ENCODE results near the gene R3HDM2.
A peak's percentile ranks its signal among the peaks of the same experiment; 100 is the strongest.

The R3HDM2 gene

GRCh38 chr12:57465747-57466505, 35.1 kb upstream of the R3HDM2 start:
- DNase-seq, result no peak

- no peak for DNase-seq
These were observed 34.3 kb upstream of the R3HDM2 start for GRCh38 chr12:57465030-57465746.

- DNase-seq, result no peak
These were observed 33.7 kb upstream of the R3HDM2 start for GRCh38 chr12:57464569-57464968.

DNA sequence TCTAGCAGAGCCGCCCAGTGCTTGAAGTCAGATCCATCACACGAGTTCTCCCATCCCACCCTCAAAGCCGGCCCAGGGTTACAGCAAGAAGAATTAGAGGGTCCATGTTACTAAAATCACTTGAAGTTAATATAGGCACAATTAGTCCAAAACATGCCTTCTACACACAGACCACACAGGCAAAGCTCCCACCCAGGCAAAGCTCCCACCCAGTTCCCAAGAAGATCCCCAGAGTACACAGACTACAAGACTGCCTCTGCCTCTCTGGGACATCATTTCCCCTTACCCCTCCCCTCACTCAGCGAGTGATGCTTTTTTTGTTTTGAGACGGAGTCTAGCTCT, 32.0 kb upstream of the R3HDM2 start:
- no peak for DNase-seq

- peak; percentile 91 for DNase-seq
These were observed 31.5 kb upstream of the R3HDM2 start for GRCh38 chr12:57462251-57462911.

DNA sequence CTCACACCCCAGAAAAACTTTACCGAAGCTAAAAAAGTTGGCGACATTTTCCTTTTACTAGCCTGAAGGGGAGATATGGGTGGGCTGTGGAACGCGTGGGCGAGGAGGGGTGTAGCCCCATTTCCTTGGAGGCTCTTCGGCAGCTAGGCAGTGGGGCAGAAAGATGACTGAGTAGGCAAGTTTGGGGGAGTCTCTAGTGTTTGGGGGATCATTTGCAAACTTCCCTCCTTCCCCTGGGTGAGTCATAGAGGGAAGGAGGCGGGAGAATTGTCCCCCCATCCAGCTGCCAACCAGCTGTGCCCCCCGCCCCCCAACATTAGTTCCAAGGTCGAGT, 31.0 kb upstream of the R3HDM2 start:
- no peak for DNase-seq

DNA sequence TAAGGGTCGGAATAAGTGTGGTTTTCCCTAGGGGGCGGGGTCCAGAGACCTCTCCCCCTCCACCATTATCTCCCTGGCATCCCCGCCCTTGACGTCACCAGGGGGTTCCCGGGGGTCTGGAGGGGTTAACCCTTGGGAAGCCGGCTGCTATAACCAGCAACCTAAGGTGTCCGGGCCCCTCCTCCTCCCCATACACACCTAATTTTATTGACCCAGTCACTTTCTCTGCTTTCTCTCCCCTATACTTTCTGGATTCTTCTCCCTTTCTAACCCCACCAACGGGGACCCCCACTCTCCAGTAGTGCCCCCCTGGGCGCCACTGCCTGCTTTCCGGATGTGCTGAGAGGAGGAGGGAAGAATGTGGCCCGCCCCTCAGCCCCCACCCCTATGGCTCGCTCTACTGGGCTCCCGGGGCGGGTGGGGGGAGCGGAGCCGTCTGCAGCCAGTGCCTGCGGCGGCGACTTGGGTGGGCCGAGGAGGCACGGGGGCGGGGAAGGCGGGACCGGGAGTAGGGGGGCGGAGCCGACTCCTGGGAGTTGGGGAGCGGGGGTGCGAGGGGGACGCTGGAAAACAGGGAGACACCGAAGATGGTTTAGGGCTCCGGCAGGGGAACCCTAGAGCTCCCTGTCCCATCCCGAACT, 30.6 kb upstream of the R3HDM2 start:
- DNase-seq, result no peak

GRCh38 chr12:57460841-57461275, 30.0 kb upstream of the R3HDM2 start:
- no peak for DNase-seq

DNA sequence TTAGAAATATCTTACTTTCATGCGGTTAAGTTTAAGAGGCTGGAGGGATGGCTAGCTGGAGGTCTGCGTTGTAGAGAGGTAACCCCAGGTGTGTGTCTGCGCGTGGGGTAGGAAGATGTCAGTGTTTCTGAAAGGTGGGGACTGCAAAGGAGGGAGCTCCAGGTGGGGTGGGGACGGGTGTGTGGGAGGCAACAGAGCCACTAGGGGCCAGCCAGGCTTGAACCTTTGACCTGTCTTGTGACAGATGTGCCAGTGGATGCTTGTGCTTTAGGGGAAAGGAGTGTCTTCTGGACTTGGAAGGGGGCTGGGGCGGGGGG, 29.6 kb upstream of the R3HDM2 start:
- no peak for DNase-seq

GRCh38 chr12:57459750-57460467, 29.1 kb upstream of the R3HDM2 start, which contains the start of gene GLI1:
Gene GLI1, plus strand, starts transcription at chr12:57459785. Its CDS starts 3,907 bp downstream, at chr12:57463692.
- DNase-seq, result no peak

- DNase-seq, result peak; percentile 93
These were observed 28.4 kb upstream of the R3HDM2 start for GRCh38 chr12:57459055-57459749.

DNA sequence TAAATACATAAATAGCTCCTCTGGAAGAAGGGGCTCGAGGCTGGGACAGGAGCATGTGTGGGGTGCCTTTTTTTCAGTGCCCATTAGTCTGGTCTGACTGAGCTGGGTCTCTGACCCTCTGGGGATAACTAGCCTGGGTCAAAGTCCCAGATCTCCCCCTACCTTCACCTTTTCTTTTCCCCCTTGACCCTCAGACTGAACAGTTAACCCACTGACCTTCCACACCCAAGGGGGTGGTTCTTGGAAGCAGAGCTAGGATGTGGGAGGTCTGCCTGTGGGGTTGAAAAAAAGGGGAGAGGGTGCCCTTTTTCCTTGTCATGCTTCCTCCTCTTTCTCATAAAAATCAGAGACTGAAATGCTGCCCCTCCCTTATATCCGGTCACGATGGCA, 27.8 kb upstream of the R3HDM2 start:
- no peak for DNase-seq

DNA sequence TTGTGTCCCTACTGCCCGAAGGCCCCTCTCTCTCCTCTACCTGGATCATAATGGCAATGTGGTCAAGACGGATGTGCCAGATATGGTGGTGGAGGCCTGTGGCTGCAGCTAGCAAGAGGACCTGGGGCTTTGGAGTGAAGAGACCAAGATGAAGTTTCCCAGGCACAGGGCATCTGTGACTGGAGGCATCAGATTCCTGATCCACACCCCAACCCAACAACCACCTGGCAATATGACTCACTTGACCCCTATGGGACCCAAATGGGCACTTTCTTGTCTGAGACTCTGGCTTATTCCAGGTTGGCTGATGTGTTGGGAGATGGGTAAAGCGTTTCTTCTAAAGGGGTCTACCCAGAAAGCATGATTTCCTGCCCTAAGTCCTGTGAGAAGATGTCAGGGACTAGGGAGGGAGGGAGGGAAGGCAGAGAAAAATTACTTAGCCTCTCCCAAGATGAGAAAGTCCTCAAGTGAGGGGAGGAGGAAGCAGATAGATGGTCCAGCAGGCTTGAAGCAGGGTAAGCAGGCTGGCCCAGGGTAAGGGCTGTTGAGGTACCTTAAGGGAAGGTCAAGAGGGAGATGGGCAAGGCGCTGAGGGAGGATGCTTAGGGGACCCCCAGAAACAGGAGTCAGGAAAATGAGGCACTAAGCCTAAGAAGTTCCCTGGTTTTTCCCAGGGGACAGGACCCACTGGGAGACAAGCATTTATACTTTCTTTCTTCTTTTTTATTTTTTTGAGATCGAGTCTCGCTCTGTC, 26.1 kb upstream of the R3HDM2 start:
- DNase-seq, result no peak

DNA sequence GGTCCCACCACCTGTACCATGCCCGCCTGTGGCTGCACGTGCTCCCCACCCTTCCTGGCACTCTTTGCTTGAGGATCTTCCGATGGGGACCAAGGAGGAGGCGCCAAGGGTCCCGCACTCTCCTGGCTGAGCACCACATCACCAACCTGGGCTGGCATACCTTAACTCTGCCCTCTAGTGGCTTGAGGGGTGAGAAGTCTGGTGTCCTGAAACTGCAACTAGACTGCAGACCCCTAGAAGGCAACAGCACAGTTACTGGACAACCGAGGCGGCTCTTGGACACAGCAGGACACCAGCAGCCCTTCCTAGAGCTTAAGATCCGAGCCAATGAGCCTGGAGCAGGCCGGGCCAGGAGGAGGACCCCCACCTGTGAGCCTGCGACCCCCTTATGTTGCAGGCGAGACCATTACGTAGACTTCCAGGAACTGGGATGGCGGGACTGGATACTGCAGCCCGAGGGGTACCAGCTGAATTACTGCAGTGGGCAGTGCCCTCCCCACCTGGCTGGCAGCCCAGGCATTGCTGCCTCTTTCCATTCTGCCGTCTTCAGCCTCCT, 25.4 kb upstream of the R3HDM2 start:
- peak; percentile 60 for DNase-seq

DNA sequence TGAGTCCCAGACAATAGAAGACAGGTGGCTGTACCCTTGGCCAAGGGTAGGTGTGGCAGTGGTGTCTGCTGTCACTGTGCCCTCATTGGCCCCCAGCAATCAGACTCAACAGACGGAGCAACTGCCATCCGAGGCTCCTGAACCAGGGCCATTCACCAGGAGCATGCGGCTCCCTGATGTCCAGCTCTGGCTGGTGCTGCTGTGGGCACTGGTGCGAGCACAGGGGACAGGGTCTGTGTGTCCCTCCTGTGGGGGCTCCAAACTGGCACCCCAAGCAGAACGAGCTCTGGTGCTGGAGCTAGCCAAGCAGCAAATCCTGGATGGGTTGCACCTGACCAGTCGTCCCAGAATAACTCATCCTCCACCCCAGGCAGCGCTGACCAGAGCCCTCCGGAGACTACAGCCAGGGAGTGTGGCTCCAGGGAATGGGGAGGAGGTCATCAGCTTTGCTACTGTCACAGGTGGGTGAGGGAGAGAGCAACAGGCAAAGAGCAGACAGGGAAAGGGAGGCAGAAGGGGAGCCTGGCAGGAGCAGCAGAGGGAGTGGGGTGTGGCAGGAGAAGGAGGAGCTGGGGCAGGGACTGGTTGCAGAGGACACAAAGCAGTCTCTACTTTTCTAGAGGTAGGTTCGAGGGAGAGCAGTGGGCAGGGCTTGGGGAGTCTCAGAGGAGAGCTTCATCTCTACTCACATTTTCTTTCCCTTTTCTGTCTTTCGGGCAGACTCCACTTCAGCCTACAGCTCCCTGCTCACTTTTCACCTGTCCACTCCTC, 24.7 kb upstream of the R3HDM2 start:
- DNase-seq, result no peak

GRCh38 chr12:57454566-57455373, 23.9 kb upstream of the R3HDM2 start, which contains the start of gene INHBE:
Gene INHBE, plus strand, starts transcription at chr12:57455307. Its CDS starts 230 bp downstream, at chr12:57455537.
- DNase-seq, result no peak

DNA sequence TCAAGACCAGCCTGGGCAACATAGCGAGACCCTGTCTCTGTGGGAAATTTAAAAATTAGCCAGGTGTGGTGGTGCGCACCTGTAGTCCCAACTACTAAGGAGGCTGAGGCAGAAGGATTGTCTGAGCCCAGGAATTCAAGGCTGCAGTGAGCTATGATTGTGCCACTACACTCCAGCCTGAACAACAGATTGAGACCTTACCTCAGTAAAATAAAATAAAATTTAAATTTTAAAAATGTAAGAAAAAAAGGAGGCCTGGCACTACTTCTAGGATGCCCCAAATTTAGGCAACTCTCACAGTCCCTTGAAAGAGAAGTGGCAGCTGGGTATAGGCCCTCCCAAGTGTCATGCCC, 23.3 kb upstream of the R3HDM2 start:
- no peak for DNase-seq

DNA sequence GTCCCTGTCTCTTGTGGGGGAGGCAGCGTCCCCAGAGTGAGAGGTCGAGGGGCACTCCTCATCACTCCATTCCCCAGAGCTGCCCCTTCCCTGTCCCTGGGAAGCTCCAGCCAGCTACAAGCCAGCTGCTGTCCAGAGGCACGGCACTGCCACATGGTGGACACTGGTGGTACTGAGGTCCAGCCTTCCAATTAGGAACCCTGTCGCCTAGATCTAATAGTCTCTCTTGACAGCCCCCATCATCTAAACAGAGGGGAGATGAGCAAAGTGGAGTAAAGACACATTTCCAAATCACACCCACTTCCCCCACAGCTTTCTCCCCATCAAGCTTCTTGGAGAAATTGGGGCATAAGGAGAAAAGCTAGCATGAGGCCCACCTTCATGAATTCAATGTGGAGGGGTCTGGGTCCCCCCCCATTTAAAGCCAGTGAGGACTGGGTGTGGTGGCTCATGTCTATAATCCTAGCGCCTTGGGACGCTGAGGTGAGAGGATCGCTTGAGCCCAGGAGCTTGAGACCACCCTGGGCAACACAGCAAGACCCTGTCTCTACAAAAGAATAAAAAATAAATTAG, 22.2 kb upstream of the R3HDM2 start:
- DNase-seq, result peak; percentile 24
